A673 (cell line): ENCODE data around the gene GPR155.

Experiments
- CTCF ChIP-seq: fragments of 300-800, 200-600 bp; sonication (generic); conservative IDR thresholded peaks from 2 replicates; pipeline ENCODE4 v1.5.1; 2017; ENCODE audit warnings: low read depth, mild to moderate bottlenecking, antibody characterized with exemption, low read length, moderate library complexity, mixed read lengths
- EZH2 ChIP-seq: fragments of 200-600 bp; sonication (generic); IDR thresholded peaks from 2 replicates; pipeline ENCODE4 v1.6.1; 2017; ENCODE audit warnings: borderline replicate concordance, low read depth, mild to moderate bottlenecking, mixed read lengths, antibody characterized with exemption, low read length; ENCODE audit not compliant: poor library complexity, severe bottlenecking

- TF ChIP-seq CTCF (no peak), EZH2 (no peak)
Measured at GRCh38 chr2:174444761-174445160, 42.1 kb downstream of the GPR155 start.
